ENCODE data around the gene ZC3H18.

Gene ZC3H18

GRCh38 chr16:88643644-88643932 is 73.4 kb downstream of the ZC3H18 start:
- DNase-seq = no peak

GRCh38 chr16:88645455-88645854 is 75.3 kb downstream of the ZC3H18 start:
- no peak for DNase-seq

- no peak for DNase-seq
Measured at GRCh38 chr16:88645941-88646340, 75.7 kb downstream of the ZC3H18 start.

- DNase-seq = no peak
Measured at GRCh38 chr16:88646345-88647034, 76.3 kb downstream of the ZC3H18 start.

GRCh38 chr16:88647178-88648070 is 77.2 kb downstream of the ZC3H18 start:
- DNase-seq = no peak

- peak; percentile 80 for DNase-seq
Measured at GRCh38 chr16:88649195-88649923, 79.2 kb downstream of the ZC3H18 start.

- peak; percentile 41 for DNase-seq
Measured at GRCh38 chr16:88649924-88650748, 79.9 kb downstream of the ZC3H18 start.

GRCh38 chr16:88650749-88651275 is 80.6 kb downstream of the ZC3H18 start, which contains the start of gene CYBA:
TSS of gene CYBA (minus strand) at chr16:88651053. CDS start at chr16:88651013, 40 bp downstream.
- peak; percentile 60 for DNase-seq

- peak; percentile 72 for DNase-seq
Measured at GRCh38 chr16:88651276-88651988, 81.2 kb downstream of the ZC3H18 start.

GRCh38 chr16:88651989-88652761 is 82.0 kb downstream of the ZC3H18 start:
- DNase-seq = no peak

GRCh38 chr16:88652762-88653063 is 82.5 kb downstream of the ZC3H18 start:
- no peak for DNase-seq

GRCh38 chr16:88653101-88653500 is 82.9 kb downstream of the ZC3H18 start:
- no peak for DNase-seq

GRCh38 chr16:88653596-88654362 is 83.6 kb downstream of the ZC3H18 start:
- no peak for DNase-seq

GRCh38 chr16:88654363-88655052 is 84.3 kb downstream of the ZC3H18 start:
- no peak for DNase-seq

GRCh38 chr16:88655053-88655732 is 85.0 kb downstream of the ZC3H18 start:
- no peak for DNase-seq

- DNase-seq = peak; percentile 42
Measured at GRCh38 chr16:88655733-88656281, 85.6 kb downstream of the ZC3H18 start.

GRCh38 chr16:88656291-88656980 is 86.2 kb downstream of the ZC3H18 start:
- no peak for DNase-seq

GRCh38 chr16:88657371-88657770 is 87.2 kb downstream of the ZC3H18 start:
- DNase-seq = no peak

Measured in NCI-H146 (cell line).